ENCODE data around the gene C2orf92.

C2orf92 gene

GRCh38 chr2:97693476-97693875 lies 24.0 kb downstream of the C2orf92 start:
- no peak for DNase-seq (ENCODE audit: low spot score)
- TF ChIP-seq, protein P1, sequence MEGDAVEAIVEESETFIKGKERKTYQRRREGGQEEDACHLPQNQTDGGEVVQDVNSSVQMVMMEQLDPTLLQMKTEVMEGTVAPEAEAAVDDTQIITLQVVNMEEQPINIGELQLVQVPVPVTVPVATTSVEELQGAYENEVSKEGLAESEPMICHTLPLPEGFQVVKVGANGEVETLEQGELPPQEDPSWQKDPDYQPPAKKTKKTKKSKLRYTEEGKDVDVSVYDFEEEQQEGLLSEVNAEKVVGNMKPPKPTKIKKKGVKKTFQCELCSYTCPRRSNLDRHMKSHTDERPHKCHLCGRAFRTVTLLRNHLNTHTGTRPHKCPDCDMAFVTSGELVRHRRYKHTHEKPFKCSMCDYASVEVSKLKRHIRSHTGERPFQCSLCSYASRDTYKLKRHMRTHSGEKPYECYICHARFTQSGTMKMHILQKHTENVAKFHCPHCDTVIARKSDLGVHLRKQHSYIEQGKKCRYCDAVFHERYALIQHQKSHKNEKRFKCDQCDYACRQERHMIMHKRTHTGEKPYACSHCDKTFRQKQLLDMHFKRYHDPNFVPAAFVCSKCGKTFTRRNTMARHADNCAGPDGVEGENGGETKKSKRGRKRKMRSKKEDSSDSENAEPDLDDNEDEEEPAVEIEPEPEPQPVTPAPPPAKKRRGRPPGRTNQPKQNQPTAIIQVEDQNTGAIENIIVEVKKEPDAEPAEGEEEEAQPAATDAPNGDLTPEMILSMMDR (IDR thresholded peaks at IDR 0.05; ENCODE audit: borderline replicate concordance, control extremely low read depth, extremely low read depth, insufficient read depth, missing control alignments): no peak
- in situ Hi-C loops (cut with MboI; ENCODE audit: low sequenced_read_pairs, unreplicated experiment): loop anchor here (25.0 kb wide), 1 partner anchor 1631 kb away; no protein-coding TSS in a partner anchor

DNA sequence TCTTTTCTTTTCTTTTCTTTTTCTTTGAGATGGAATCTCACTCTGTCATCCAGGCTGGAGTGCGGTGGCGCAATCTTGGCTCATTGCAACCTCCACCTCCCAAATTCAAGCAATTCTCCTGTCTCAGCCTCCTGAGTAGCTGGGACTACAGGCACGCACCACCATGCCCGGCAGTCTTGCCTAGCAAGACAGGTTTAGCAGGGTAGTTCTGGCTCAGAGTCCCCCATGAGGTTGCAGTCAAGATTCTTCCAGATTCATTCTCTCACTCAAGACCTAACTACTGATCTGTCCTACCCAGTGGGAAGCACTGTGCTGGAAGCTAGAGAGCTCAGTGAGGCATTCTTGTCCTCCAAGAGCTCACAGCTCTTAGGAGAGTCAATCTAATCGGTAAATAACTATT lies 26.2 kb downstream of the C2orf92 start:
- in situ Hi-C loops (cut with MboI; ENCODE audit: low sequenced_read_pairs, unreplicated experiment): loop anchor here (25.0 kb wide), 1 partner anchor 1633 kb away; no protein-coding TSS in a partner anchor
- no peak for DNase-seq (ENCODE audit: low spot score)
- TF ChIP-seq, protein P1 (IDR thresholded peaks at IDR 0.05; ENCODE audit: borderline replicate concordance, control extremely low read depth, extremely low read depth, insufficient read depth, missing control alignments): no peak

- peak; percentile 81 for DNase-seq (ENCODE audit: low spot score)
- in situ Hi-C loops (cut with MboI; ENCODE audit: low sequenced_read_pairs, unreplicated experiment): loop anchor here (25.0 kb wide), 1 partner anchor 1635 kb away; no protein-coding TSS in a partner anchor
- TF ChIP-seq, protein P1 (IDR thresholded peaks at IDR 0.05; ENCODE audit: borderline replicate concordance, control extremely low read depth, extremely low read depth, insufficient read depth, missing control alignments): peak; percentile 87
Measured at GRCh38 chr2:97697252-97698235, 28.0 kb downstream of the C2orf92 start.

DNA sequence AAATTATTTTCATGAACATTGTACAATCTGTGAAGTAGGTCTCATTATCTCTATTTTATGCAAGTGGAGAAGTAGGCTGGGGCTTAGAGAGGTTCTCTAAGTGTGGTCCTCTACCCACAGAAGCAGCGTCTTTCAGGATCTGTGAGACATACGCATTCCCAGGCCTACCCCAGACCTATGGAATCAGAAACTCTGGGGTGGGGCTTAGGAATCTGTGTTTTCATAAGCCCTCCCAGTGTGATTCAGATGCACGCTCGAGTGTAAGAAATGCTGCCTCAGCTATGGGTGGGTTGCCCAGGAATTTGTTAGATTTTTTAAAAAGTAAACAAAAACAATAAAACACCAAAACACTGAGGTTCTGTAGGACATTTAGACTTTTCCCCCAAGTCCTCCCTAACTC lies 29.0 kb downstream of the C2orf92 start:
- TF ChIP-seq, protein P1 (IDR thresholded peaks at IDR 0.05; ENCODE audit: borderline replicate concordance, control extremely low read depth, extremely low read depth, insufficient read depth, missing control alignments): no peak
- in situ Hi-C loops (cut with MboI; ENCODE audit: low sequenced_read_pairs, unreplicated experiment): loop anchor here (25.0 kb wide), 1 partner anchor 1636 kb away; no protein-coding TSS in a partner anchor

GRCh38 chr2:97699765-97700444 lies 30.4 kb downstream of the C2orf92 start:
- TF ChIP-seq, protein P1 (IDR thresholded peaks at IDR 0.05; ENCODE audit: borderline replicate concordance, control extremely low read depth, extremely low read depth, insufficient read depth, missing control alignments): peak; percentile 63
- in situ Hi-C loops (cut with MboI; ENCODE audit: low sequenced_read_pairs, unreplicated experiment): loop anchor here (10.0 to 25.0 kb wide), 2 partner anchors 685 to 1638 kb away; no protein-coding TSS in a partner anchor
- DNase-seq (ENCODE audit: low spot score): peak; percentile 71

More for the DNA sequence above, 29.0 kb downstream of the C2orf92 start:
- no peak for DNase-seq (ENCODE audit: low spot score)

- TF ChIP-seq, protein P1 (IDR thresholded peaks at IDR 0.05; ENCODE audit: borderline replicate concordance, control extremely low read depth, extremely low read depth, insufficient read depth, missing control alignments): no peak
- in situ Hi-C loops (cut with MboI; ENCODE audit: low sequenced_read_pairs, unreplicated experiment): loop anchor here (10.0 kb wide), 1 partner anchor 684 kb away; no protein-coding TSS in a partner anchor
- no peak for DNase-seq (ENCODE audit: low spot score)
Measured at GRCh38 chr2:97701186-97701585, 31.7 kb downstream of the C2orf92 start.
